ENCODE measurements around the gene TTC36. TPM values are rescaled to one million over a fixed set of nuclear protein-coding genes. Genes with fewer than 3 reads are reported as not detected.
"Not testable (repeated sequence)": the region's sequence is repeated elsewhere in the genome, so short reads cannot be mapped to it uniquely, and the experiment has no call there.

The TTC36 gene
- total RNA-seq, 1 experiment from 2014 or later, result 3.3 TPM

DNA sequence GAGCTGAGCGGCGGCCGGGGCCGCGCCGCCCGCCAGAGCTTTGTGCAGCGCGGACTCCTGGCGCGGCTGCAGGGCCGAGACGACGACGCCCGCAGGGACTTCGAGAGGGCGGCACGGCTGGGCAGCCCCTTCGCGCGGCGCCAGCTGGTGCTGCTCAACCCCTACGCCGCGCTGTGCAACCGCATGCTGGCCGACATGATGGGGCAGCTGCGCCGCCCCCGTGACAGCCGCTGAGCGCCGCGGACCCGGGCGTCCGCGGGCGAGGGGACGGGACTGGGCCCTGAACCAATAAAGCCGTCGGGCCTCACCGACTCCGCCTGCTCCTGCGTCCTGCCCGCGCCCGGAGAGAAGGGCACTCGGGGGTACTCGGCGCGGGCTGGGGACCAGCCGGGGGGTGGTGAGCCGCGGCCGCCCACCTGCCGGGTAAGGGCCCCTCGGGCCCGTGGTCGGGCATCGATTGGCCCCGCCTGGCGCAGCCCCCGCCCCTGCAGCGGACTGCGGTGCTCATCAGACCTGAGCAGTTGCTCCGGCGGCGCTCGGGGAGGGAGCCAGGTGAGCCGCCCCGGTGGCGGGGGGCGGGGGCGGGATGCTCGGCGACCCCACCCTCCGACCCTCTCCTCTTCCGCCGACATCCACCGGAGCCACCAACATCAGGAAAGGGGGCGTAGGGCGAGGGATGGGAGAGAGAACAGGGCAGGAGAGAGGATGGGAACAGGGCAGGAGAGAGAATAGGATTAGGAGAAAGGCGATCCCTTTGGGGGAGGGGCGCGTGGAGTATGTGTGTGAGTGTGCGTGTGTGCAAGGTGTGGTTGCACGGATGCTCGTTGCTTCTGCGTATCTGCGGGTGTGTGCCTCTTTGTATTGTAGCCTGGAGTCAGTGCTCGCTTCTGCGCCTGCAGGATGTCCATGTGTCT, 3.7 kb downstream of the TTC36 start, which contains the start of gene TMEM25:
TMEM25 (plus strand) TSS at position 510 of the 914 bp plus-strand sequence. CDS start 610 bp downstream, outside the sequence.
- peak; percentile 75 for DNase-seq (ENCODE audit: low spot score)

GRCh38 chr11:118531597-118532084, 4.4 kb downstream of the TTC36 start:
- in situ Hi-C loops (cut with HindIII; ENCODE audit: low sequenced_read_pairs), result no loop called here
- DNase-seq (ENCODE audit: low spot score), result peak; percentile 32

More for the DNA sequence above, 3.7 kb downstream of the TTC36 start, which contains the start of gene TMEM25:
- in situ Hi-C loops (cut with HindIII; ENCODE audit: low sequenced_read_pairs), result no loop called here

DNA sequence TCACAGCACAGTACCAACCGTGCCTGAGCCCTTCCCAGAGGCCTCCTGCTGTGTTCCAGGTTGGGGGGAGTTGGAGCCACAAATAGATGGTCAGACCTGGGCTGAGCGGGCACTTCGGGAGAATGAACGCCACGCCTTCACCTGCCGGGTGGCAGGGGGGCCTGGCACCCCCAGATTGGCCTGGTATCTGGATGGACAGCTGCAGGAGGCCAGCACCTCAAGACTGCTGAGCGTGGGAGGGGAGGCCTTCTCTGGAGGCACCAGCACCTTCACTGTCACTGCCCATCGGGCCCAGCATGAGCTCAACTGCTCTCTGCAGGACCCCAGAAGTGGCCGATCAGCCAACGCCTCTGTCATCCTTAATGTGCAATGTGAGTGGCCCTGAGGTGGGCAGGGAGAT, 4.8 kb downstream of the TTC36 start:
- DNase-seq (ENCODE audit: low spot score), result no peak
- in situ Hi-C loops (cut with HindIII; ENCODE audit: low sequenced_read_pairs), result no loop called here

GRCh38 chr11:118532852-118533768, 5.8 kb downstream of the TTC36 start:
- in situ Hi-C loops (cut with HindIII; ENCODE audit: low sequenced_read_pairs), result no loop called here
- no peak for DNase-seq (ENCODE audit: low spot score)

DNA sequence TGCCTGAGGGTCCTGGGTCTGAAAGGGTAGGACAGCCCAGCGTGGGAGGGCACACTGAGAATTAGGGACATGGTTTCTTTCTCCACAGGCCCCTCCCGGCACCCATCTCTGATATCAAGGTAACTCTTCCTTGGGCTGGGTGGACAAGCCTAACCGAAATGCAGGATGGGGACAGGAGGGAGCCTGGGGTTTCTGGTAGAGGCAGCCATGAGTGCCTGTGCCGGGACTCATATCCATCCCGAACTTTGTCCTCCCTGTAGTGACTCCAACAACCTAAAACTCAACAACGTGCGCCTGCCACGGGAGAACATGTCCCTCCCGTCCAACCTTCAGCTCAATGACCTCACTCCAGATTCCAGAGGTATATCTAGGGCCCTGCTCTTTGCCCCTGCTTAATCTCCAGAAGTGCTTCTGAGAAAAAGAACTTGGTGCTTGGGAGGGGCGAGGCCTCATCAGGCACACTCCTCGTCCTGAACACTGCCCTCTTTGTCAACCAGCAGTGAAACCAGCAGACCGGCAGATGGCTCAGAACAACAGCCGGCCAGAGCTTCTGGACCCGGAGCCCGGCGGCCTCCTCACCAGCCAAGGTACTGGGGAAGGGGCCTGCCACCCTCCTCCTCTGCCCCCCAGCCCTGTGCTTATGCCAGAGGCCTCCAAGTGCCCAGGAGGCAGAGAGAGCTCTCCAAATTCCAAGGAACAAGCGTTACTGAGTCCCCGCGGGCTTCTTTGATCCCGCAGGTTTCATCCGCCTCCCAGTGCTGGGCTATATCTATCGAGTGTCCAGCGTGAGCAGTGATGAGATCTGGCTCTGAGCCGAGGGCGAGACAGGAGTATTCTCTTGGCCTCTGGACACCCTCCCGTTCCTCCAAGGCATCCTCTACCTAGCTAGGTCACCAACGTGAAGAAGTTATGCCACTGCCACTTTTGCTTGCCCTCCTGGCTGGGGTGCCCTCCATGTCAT, 6.8 kb downstream of the TTC36 start:
- DNase-seq (ENCODE audit: low spot score), result peak; percentile 35
- in situ Hi-C loops (cut with HindIII; ENCODE audit: low sequenced_read_pairs), result no loop called here

DNA sequence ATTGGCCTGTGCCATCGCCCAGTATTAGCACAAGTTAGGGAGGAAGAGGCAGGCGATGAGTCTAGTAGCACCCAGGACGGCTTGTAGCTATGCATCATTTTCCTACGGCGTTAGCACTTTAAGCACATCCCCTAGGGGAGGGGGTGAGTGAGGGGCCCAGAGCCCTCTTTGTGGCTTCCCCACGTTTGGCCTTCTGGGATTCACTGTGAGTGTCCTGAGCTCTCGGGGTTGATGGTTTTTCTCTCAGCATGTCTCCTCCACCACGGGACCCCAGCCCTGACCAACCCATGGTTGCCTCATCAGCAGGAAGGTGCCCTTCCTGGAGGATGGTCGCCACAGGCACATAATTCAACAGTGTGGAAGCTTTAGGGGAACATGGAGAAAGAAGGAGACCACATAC, 8.0 kb downstream of the TTC36 start:
- in situ Hi-C loops (cut with HindIII; ENCODE audit: low sequenced_read_pairs), result no loop called here

DNA sequence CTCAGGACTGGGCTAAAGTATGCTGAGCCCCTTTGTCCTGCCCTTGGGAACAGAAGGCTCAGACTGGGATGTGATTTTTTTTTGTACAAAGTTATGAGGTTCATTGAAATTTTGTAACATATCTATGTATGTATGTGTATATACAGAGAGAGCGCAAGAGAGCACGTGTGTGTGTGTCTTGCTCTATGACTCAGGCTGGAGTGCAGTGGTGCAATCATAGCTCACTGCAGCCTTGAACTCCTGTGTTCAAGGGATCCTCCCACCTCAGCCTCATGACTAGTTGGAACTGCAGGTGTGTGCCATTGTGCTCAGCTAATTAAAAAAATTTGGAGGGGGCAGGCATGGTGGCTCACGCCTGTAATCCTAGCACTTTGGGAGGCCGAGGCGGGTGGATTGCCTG, 9.5 kb downstream of the TTC36 start:
- in situ Hi-C loops (cut with HindIII; ENCODE audit: low sequenced_read_pairs), result no loop called here
- no peak for DNase-seq (ENCODE audit: low spot score)

More for the DNA sequence above, 8.0 kb downstream of the TTC36 start:
- DNase-seq (ENCODE audit: low spot score), result no peak

- in situ Hi-C loops (cut with HindIII; ENCODE audit: low sequenced_read_pairs), result no loop called here
- no peak for DNase-seq (ENCODE audit: low spot score)
Measured at GRCh38 chr11:118537409-118537980, 10.2 kb downstream of the TTC36 start.

DNA sequence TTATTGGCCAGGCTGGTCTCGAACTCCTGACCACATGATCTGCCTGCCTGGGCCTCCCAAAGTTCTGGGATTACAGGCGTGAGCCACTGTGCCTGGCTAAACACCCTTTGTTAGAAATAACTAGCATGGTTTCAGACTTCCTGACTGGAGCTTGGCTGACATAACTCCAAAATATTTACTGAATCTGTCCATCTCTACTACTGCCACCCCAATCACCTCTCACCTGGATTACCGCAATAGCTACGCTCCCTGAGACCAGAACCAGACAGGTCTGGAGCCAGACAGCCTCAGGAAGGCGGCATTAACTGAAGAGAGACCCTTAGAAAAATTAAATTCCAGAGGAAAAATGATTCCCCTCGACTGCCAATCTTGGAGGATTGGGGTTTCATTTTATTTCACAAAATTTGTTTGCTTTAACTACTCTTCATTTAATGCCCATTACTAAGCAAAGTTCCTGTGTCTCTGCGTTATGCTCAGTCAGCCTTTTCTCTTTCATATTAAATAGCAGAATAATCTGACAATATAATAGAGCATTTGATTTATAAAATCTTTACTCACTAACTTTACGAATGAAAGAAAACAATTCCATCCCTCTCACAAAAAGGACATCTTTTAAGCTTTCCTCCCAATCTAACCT, 16.9 kb downstream of the TTC36 start:
- in situ Hi-C loops (cut with HindIII; ENCODE audit: low sequenced_read_pairs), result no loop called here

DNA sequence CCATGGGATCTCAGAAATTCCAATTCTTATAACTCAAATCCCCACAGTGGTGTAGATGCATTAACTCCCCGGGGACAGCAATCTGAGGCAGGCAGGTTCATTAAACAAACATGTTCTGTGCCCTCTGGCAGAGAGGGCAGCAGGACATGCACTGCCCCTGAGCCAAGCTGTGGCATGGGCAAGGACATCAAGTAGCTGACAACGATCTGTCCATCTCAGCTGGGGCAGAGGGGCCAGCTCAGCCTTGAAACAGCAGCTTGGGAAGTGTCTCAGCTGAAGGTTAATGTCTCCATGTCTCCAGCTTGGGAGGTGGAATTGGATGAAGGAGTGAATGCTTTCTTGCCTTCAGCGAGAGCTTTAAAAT, 17.4 kb downstream of the TTC36 start:
- no peak for DNase-seq (ENCODE audit: low spot score)
- in situ Hi-C loops (cut with HindIII; ENCODE audit: low sequenced_read_pairs), result no loop called here

More for the DNA sequence above, 16.9 kb downstream of the TTC36 start:
- no peak for DNase-seq (ENCODE audit: low spot score)

GRCh38 chr11:118545533-118545932, 18.3 kb downstream of the TTC36 start:
- in situ Hi-C loops (cut with HindIII; ENCODE audit: low sequenced_read_pairs), result no loop called here
- no peak for DNase-seq (ENCODE audit: low spot score)

- in situ Hi-C loops (cut with HindIII; ENCODE audit: low sequenced_read_pairs), result no loop called here
- DNase-seq (ENCODE audit: low spot score), result no peak
Measured at GRCh38 chr11:118547132-118547531, 19.9 kb downstream of the TTC36 start.

GRCh38 chr11:118552341-118552740, 25.1 kb downstream of the TTC36 start:
- no peak for DNase-seq (ENCODE audit: low spot score)
- in situ Hi-C loops (cut with HindIII; ENCODE audit: low sequenced_read_pairs), result no loop called here

- in situ Hi-C loops (cut with HindIII; ENCODE audit: low sequenced_read_pairs), result no loop called here
- DNase-seq (ENCODE audit: low spot score), result no peak
Measured at GRCh38 chr11:118560806-118561205, 33.5 kb downstream of the TTC36 start.

GRCh38 chr11:118565051-118565450, 37.8 kb downstream of the TTC36 start:
- peak; percentile 19 for DNase-seq (ENCODE audit: low spot score)
- in situ Hi-C loops (cut with HindIII; ENCODE audit: low sequenced_read_pairs), result no loop called here

DNA sequence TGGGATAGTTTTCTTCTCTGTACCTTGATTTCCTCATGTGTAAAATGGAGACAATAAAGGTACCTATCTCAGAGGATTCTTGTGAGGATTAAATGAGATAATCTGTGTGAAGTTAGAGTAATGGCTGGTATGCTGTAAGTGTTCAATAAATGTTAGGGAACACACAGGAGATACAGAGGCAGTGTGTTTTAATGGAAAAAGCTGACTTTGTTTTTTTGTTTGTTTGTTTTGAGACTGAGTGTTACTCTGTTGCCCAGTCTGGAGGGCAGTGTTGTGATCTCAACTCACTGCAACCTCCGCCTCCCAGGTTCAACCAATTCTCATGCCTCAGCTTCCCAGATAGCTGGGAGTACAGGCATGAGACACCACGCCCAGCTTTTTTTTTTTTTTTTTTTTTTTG, 42.4 kb downstream of the TTC36 start:
- in situ Hi-C loops (cut with HindIII; ENCODE audit: low sequenced_read_pairs), result no loop called here
- DNase-seq (ENCODE audit: low spot score), result no peak

- DNase-seq (ENCODE audit: low spot score), result no peak
- in situ Hi-C loops (cut with HindIII; ENCODE audit: low sequenced_read_pairs), result no loop called here
Measured at GRCh38 chr11:118570787-118571186, 43.5 kb downstream of the TTC36 start.

DNA sequence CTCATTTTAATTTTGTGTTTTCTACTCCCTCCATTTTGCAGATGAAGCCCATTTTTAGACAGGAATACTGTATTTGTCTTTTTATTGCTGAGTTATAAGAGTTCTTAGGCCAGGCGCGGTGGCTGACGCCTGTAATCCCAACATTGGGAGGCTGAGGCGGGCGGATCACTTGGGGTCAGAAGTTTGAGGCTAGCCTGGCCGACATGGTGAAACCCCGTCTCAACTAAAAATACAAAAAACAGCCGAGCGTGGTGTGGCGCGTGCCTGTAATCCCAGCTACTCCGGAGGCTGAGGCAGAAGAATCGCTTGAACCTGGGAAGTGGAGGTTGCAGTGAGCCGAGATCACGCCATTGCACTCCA, 44.4 kb downstream of the TTC36 start:
- in situ Hi-C loops (cut with HindIII; ENCODE audit: low sequenced_read_pairs), result not testable (repeated sequence)
- DNase-seq (ENCODE audit: low spot score), result peak; percentile 22
